Fibroblast of mammary gland (primary cell): ENCODE results near the gene MCTP2.
A peak's percentile ranks its signal among the peaks of the same experiment; 100 is the strongest.

Experiments
- DNase-seq: peaks from one replicate; pipeline ENCODE4 v3.0.0-alpha.2; 2010; ENCODE audit warnings: low read depth
- H3K4me3 ChIP-seq: 2 replicates; pipeline ENCODE4 v1.5.1; 2011; ENCODE audit warnings: low read depth, mild to moderate bottlenecking, low read length, moderate library complexity; ENCODE audit not compliant: control insufficient read depth
- TF ChIP-seq, protein P1 (sequence below): conservative IDR thresholded peaks from 2 replicates; pipeline ENCODE4 v1.5.1; 2011; ENCODE audit warnings: low read depth, low read length, inconsistent platforms; ENCODE audit not compliant: control insufficient read depth, insufficient read depth

MCTP2 gene

DNA sequence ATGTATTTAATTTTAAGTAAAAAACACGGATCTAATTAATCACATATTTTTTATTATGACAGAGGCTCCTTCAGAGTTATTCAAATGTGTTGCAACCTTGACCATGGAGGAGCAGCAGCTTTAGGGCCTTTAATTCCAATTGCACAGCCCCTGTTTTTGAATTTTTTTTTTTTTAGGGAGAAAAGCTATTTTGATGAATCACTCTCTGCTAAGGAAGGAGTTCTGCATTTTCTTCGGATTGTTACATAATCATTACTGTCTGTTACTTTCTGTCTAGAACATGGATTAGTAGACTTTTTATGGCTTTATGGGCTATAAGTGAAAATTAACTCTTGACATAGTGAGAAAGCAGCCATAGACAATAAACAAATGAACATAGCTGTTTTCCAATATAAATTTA is 90.8 kb downstream of the MCTP2 start:
- DNase-seq, result no peak
- TF ChIP-seq, protein P1, sequence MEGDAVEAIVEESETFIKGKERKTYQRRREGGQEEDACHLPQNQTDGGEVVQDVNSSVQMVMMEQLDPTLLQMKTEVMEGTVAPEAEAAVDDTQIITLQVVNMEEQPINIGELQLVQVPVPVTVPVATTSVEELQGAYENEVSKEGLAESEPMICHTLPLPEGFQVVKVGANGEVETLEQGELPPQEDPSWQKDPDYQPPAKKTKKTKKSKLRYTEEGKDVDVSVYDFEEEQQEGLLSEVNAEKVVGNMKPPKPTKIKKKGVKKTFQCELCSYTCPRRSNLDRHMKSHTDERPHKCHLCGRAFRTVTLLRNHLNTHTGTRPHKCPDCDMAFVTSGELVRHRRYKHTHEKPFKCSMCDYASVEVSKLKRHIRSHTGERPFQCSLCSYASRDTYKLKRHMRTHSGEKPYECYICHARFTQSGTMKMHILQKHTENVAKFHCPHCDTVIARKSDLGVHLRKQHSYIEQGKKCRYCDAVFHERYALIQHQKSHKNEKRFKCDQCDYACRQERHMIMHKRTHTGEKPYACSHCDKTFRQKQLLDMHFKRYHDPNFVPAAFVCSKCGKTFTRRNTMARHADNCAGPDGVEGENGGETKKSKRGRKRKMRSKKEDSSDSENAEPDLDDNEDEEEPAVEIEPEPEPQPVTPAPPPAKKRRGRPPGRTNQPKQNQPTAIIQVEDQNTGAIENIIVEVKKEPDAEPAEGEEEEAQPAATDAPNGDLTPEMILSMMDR, result no peak

DNA sequence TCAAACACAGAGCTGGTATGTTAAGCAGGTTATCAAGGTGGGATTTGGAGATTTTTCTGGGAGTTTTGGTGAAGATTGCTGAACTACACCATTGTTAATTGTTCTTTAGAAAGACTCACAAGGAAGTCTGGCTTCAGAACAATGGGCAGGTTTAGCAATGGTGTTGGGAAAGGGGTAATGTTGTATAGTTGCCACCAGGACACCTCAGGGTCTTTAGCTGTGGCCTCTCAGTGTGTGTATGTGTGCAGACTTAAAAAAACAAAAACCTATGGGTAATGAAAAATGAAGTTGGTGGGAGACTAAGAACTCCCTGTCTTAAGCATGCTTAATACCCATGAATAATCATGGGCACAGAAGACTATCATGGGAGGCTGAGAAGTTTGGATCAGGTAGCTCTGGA is 91.7 kb downstream of the MCTP2 start:
- H3K4me3 ChIP-seq, result no peak overlapping the region
- no peak for DNase-seq
- TF ChIP-seq, protein P1, result no peak

More for the DNA sequence above, 90.8 kb downstream of the MCTP2 start:
- no peak overlapping the region for H3K4me3 ChIP-seq

DNA sequence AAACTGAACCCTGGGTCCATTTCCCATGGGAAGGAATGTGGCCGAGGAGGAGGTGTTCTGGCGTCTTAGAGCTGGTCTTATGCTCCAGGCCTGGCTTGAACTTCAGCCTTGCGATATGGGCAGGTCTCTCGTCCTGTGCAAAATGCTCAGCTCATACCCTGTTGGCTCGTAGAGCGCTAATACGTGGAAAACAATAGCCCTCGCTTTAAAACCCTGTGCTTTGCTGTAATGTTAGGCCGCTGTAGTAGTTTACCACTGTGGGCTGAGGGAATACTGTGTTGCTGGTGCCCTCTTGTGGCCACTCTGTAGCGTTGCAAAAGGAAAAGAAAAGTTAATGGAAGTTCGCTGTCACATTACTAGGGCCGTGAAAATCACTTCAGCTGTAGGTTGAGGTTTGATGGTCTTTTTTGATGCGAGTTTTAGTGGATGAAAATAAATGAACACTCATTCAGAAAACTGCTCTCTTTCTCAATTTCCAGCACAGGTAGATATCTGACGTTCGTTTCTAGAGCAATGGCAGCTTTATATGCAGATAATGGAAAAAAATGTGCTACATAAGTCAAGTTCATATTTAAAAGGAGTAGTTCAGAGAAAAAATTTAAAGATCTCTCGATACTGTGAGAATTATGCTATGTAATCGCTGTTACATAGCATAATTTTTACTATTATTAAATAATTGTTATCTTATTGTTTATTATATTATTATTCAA is 92.9 kb downstream of the MCTP2 start:
- DNase-seq, result peak; percentile 64

DNA sequence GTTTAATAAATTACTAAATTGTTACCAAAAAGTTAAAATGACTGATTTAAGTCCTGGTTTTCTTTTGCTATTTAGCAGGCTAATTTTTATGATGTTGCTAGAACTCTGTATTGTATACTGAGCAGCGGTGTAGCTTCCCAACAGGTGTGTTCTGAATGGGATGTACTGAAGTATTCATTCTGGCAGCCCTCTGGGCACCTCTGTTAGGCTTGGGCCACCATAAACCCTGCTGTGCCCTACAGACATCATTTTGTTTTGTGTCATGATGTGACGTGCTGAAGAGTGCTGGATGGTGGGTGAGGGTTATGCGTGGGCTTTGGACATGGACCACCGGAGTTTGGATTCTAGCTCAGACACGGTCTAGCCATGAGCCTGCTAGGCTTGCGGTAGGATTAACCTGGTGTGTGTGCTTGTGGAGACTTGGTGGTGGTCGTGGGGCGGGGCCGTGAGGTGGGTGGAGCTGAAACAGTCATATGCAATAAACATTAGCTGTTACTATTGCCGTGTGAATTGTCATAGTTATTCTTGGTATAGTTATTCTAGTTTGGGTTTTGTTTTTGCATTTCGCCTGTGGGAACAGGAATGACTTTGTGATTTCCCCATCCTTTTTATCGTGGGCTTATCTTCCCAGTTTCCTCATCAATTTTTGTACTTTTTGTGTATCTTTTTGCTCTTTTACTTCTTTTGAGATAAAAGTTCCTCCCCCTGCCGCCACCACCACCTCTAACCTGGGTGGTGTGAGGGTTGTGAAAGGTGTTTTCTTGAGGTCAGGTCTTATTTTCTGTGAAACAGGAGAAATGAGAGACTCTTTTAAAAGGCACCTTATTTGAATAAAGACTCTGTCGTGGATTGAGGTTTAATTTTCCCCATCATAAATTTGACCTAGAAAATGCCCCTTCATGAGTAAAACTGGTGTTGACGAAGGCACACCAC is 93.7 kb downstream of the MCTP2 start:
- DNase-seq, result no peak
- H3K4me3 ChIP-seq, result no peak overlapping the region

More for the DNA sequence above, 92.9 kb downstream of the MCTP2 start:
- H3K4me3 ChIP-seq, result no peak overlapping the region
- TF ChIP-seq, protein P1, result peak; percentile 94

DNA sequence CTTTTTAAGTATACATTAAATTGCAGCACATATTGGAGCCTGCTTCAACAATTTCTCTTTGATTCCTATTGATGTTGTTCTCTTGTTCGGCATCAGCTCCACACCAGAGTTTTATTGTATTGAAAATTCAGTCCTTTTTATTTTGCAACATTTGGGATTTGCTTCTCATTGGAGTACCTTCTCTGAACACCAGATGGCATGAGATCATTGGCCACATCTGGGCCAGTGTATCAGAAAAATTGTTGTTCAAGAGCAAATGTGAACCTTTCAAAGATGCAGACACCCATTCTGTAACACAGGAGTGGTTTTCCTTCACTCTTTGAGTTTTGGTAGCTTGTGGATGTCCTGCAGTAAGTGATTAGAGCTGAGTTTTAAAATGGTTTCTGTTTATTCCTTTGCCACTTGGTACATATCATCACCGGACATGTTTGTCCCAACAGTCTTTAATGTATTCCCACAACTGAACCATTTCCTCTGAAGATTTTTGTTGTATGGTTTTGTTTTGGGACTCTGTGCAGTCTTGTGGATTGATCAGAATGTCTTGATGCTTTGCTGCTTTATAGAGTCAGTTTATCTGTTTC is 96.1 kb downstream of the MCTP2 start:
- peak; percentile 48 for DNase-seq
- TF ChIP-seq, protein P1, result peak; percentile 81
- no peak overlapping the region for H3K4me3 ChIP-seq

More for the DNA sequence above, 93.7 kb downstream of the MCTP2 start:
- TF ChIP-seq, protein P1, result no peak

DNA sequence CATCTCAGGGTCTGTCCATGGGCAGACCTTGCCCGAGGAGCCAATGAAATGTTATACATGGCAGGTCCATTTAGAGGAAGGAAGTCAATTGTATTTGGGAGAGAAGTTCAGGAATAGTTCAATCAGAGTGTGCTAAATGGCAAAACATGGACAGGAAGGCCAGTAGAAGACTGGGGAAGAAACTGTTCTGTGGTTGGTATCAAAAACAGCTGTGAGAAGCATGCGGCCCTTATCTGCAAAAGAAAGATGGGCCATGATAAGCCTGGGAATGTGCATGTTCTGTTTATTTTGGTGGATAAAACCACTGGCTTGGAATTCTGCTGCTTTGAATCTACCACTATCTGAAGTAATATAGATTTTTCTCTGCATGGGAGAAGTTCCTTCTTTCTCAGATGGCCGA is 100.4 kb downstream of the MCTP2 start:
- TF ChIP-seq, protein P1, result no peak
- DNase-seq, result no peak
- no peak overlapping the region for H3K4me3 ChIP-seq
